Esophagus muscularis mucosa (tissue), 3 donors: ENCODE results near the gene MAMDC2.

Source experiments
- EP300 ChIP-seq: sonication (generic); formaldehyde crosslinking; IDR thresholded peaks from one replicate; pipeline ENCODE4 v1.6.1; 2017; ENCODE audit warnings: antibody characterized with exemption
- TF ChIP-seq, protein P1 (sequence below), 3 experiments: fragments of 200-600 bp in 2 of 3; fragments of 450-650 bp in 1 of 3; sonication (generic) in 2 of 3; IDR thresholded peaks; one replicate each; pipeline ENCODE4 v1.5.1; 2017 to 2019; ENCODE audit warnings: antibody characterized with exemption in 3 of 3, mild to moderate bottlenecking in 2 of 3, moderate library complexity in 1 of 3

GRCh38 chr9:69995846-69996245 is 47.8 kb upstream of the MAMDC2 start:
- TF ChIP-seq, protein P1, sequence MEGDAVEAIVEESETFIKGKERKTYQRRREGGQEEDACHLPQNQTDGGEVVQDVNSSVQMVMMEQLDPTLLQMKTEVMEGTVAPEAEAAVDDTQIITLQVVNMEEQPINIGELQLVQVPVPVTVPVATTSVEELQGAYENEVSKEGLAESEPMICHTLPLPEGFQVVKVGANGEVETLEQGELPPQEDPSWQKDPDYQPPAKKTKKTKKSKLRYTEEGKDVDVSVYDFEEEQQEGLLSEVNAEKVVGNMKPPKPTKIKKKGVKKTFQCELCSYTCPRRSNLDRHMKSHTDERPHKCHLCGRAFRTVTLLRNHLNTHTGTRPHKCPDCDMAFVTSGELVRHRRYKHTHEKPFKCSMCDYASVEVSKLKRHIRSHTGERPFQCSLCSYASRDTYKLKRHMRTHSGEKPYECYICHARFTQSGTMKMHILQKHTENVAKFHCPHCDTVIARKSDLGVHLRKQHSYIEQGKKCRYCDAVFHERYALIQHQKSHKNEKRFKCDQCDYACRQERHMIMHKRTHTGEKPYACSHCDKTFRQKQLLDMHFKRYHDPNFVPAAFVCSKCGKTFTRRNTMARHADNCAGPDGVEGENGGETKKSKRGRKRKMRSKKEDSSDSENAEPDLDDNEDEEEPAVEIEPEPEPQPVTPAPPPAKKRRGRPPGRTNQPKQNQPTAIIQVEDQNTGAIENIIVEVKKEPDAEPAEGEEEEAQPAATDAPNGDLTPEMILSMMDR (IDR thresholded peaks at IDR 0.05): no peak
- no peak for TF ChIP-seq EP300
